HCT116 (cell line): ENCODE results near the gene GALNT14. TPM values are rescaled to one million over a fixed set of nuclear protein-coding genes. Genes with fewer than 3 reads are reported as not detected.

Experiments used
- ATAC-seq: fragments of 200-7000 bp; cut with Tn5 transposase; 2 replicates; pipeline ENCODE4 v1.9.1; 2020; ENCODE audit warnings: mild to moderate bottlenecking, moderate library complexity
- BruUV-seq: library from RNA; stranded (reverse); fragments of 400-500 nt; replicated peaks from 2 replicates; lab custom pipeline; 2021; lab: Mats Ljungman, UMichigan
- CTCF ChIA-PET: fragments of 300-600 bp; sonication (Branson Sonifier 250); formaldehyde crosslinking; loops from one replicate; lab custom pipeline; 2021; ENCODE audit warnings: antibody characterized with exemption; lab: Charles Lee
- POLR2A ChIA-PET: fragments of 300-600, 350-600 bp; sonication (Branson Sonifier 250); formaldehyde crosslinking; loops from one replicate; lab custom pipeline; 2021; ENCODE audit warnings: antibody characterized with exemption; lab: Charles Lee
- RAD21 ChIA-PET, 2 experiments: fragments of 300-600 bp; sonication (Branson Sonifier 250); formaldehyde crosslinking; loops; one replicate each; lab custom pipeline; 2023; ENCODE audit warnings: low total read pairs in 2 of 2; ENCODE audit not compliant: uncharacterized antibody in 2 of 2, unreplicated experiment in 2 of 2, low non-redundant PET in 1 of 2; lab: Charles Lee
- DNase-seq: peaks from one replicate; pipeline ENCODE4 v3.0.0-alpha.2; 2010; ENCODE audit warnings: low read depth, low spot score
- H2AFZ ChIP-seq: fragments of 200-600 bp; shearing (Covaris generic), sonication (generic); 2 replicates; pipeline ENCODE4 v1.6.1; 2017; ENCODE audit warnings: low read depth, mixed run types, mixed read lengths, antibody characterized with exemption, low read length; ENCODE audit not compliant: poor library complexity, severe bottlenecking
- H3K27ac ChIP-seq: 2 replicates; pipeline ENCODE4 v1.5.1; 2012; ENCODE audit warnings: low read depth, low read length
- H3K27me3 ChIP-seq: fragments of 200-600 bp; sonication (generic); 2 replicates; pipeline ENCODE4 v1.6.1; 2016; ENCODE audit warnings: mixed run types, low read length, mixed read lengths; ENCODE audit not compliant: insufficient read depth
- H3K36me3 ChIP-seq, 2 experiments: fragments of 200-500 bp in 1 of 2; fragments of 200-600 bp in 1 of 2; sonication (Bioruptor generic) in 1 of 2; sonication (generic) in 1 of 2; 2 replicates each; pipeline versions ENCODE4 v1.5.1 to v1.6.1; 2014 to 2016; ENCODE audit warnings: low read length in 2 of 2, inconsistent platforms in 1 of 2, mixed read lengths in 1 of 2, mixed run types in 1 of 2; ENCODE audit not compliant: insufficient read depth in 2 of 2, control insufficient read depth in 1 of 2
- H3K4me1 ChIP-seq, 2 experiments: fragments of 200-600 bp in 1 of 2; sonication (generic) in 1 of 2; 2 replicates each; pipeline versions ENCODE4 v1.5.1 to v1.6.1; 2012 to 2017; ENCODE audit warnings: low read length in 2 of 2, inconsistent platforms in 1 of 2, mild to moderate bottlenecking in 1 of 2, mixed read lengths in 1 of 2, mixed run types in 1 of 2, moderate library complexity in 1 of 2; ENCODE audit not compliant: insufficient read depth in 2 of 2, control insufficient read depth in 1 of 2
- H3K4me2 ChIP-seq: fragments of 200-600 bp; sonication (generic); 2 replicates; pipeline ENCODE4 v1.6.1; 2017; ENCODE audit warnings: mixed run types, low read length, mixed read lengths
- H3K4me3 ChIP-seq, 2 experiments: fragments of 200-600 bp in 1 of 2; sonication (generic) in 1 of 2; replicated peaks in 1 of 2; 2 replicates each; pipeline ENCODE4 v1.5.1; 2011 to 2016; ENCODE audit warnings: low read length in 2 of 2, control low read depth in 1 of 2, low read depth in 1 of 2, mild to moderate bottlenecking in 1 of 2, mixed read lengths in 1 of 2, mixed run types in 1 of 2
- H3K79me2 ChIP-seq: fragments of 200-600 bp; sonication (generic); 2 replicates; pipeline ENCODE4 v1.6.1; 2017; ENCODE audit warnings: mild to moderate bottlenecking, mixed run types, low read length, moderate library complexity, mixed read lengths; ENCODE audit not compliant: insufficient read depth
- H3K9ac ChIP-seq: fragments of 200-600 bp; sonication (generic); 2 replicates; pipeline ENCODE4 v1.6.1; 2016; ENCODE audit warnings: low read length, mixed read lengths
- H3K9me2 ChIP-seq: fragments of 200-600 bp; sonication (generic), shearing (Covaris generic); 2 replicates; pipeline ENCODE4 v1.6.1; 2017; ENCODE audit warnings: mixed run types, mild to moderate bottlenecking, moderate library complexity; ENCODE audit not compliant: insufficient read depth
- H3K9me3 ChIP-seq, 2 experiments: fragments of 200-500 bp in 1 of 2; fragments of 200-600 bp in 1 of 2; sonication (Bioruptor generic) in 1 of 2; sonication (generic) in 1 of 2; 2 replicates each; pipeline ENCODE4 v1.6.1; 2014 to 2017; ENCODE audit warnings: low read length in 2 of 2, mixed read lengths in 2 of 2, inconsistent platforms in 1 of 2, low read depth in 1 of 2, mild to moderate bottlenecking in 1 of 2, mixed run types in 1 of 2, moderate library complexity in 1 of 2; ENCODE audit not compliant: control insufficient read depth in 1 of 2, insufficient read depth in 1 of 2
- H4K20me1 ChIP-seq: fragments of 200-600 bp; sonication (generic), shearing (Covaris generic); 2 replicates; pipeline ENCODE4 v1.6.1; 2017; ENCODE audit warnings: mixed run types, mild to moderate bottlenecking, moderate library complexity; ENCODE audit not compliant: insufficient read depth
- CEBPB ChIP-seq: IDR thresholded peaks from 2 replicates; pipeline ENCODE4 v1.6.1; 2012; ENCODE audit warnings: low read depth
- EGR1 ChIP-seq: IDR thresholded peaks from 2 replicates; pipeline ENCODE4 v1.6.1; 2012; ENCODE audit warnings: low read depth
- EZH2 ChIP-seq: fragments of 200-600 bp; sonication (generic); IDR thresholded peaks from 2 replicates; pipeline ENCODE4 v1.6.1; 2017; ENCODE audit warnings: antibody characterized with exemption, mixed run types
- EZH2phosphoT487 ChIP-seq: fragments of 200-600 bp; IDR thresholded peaks from 2 replicates; pipeline ENCODE4 v1.6.1; 2018; ENCODE audit warnings: antibody characterized with exemption, borderline replicate concordance
- JUND ChIP-seq: IDR thresholded peaks from 2 replicates; pipeline ENCODE4 v1.6.1; 2012
- POLR2A ChIP-seq: IDR thresholded peaks from 2 replicates; pipeline ENCODE4 v1.7.0; 2011; ENCODE audit warnings: borderline replicate concordance; ENCODE audit not compliant: insufficient read depth, insufficient read length; ENCODE audit errors: extremely low read depth
- SP1 ChIP-seq: IDR thresholded peaks from 2 replicates; pipeline ENCODE4 v1.6.1; 2012; ENCODE audit warnings: low read depth
- YY1 ChIP-seq: IDR thresholded peaks from 2 replicates; pipeline ENCODE4 v1.6.1; 2011; ENCODE audit warnings: low read length, low read depth, moderate library complexity, mild to moderate bottlenecking; ENCODE audit not compliant: insufficient replicate concordance; ENCODE audit errors: extremely low read depth
- intact Hi-C: fragments of 100-400 bp; cut with micrococcal nuclease; formaldehyde crosslinking; loops from 2 replicates; pipeline ENCODE4 v1.10.0; 2022
- total RNA-seq: library from RNA; stranded (reverse); gene quantifications from one replicate; pipeline ENCODE4 v1.2.1, GENCODE V29; 2021; ENCODE audit not compliant: unreplicated experiment
- TF ChIP-seq, protein P1 (sequence below): IDR thresholded peaks from 2 replicates; pipeline ENCODE4 v1.6.1; 2011; ENCODE audit warnings: mild to moderate bottlenecking, low read length, moderate library complexity; ENCODE audit not compliant: insufficient replicate concordance; ENCODE audit errors: extremely low read depth
- TF ChIP-seq, protein P2 (sequence below), 3 experiments: fragments of 200-600 bp in 1 of 3; sonication (generic) in 1 of 3; IDR thresholded peaks in 2 of 3; conservative IDR thresholded peaks in 1 of 3; 2 replicates each; pipeline ENCODE4 v1.5.1; 2012 to 2017; ENCODE audit warnings: low read depth in 2 of 3, low read length in 2 of 3, antibody characterized with exemption in 1 of 3, borderline replicate concordance in 1 of 3, control low read depth in 1 of 3, mild to moderate bottlenecking in 1 of 3, mixed read lengths in 1 of 3, mixed run types in 1 of 3, moderate library complexity in 1 of 3; ENCODE audit not compliant: insufficient read depth in 1 of 3
- TF ChIP-seq, protein P3 (sequence below): IDR thresholded peaks from 2 replicates; pipeline ENCODE4 v1.6.1; 2012

Gene GALNT14
- total RNA-seq, 1 experiment from 2014 or later, result 11.2 TPM

DNA sequence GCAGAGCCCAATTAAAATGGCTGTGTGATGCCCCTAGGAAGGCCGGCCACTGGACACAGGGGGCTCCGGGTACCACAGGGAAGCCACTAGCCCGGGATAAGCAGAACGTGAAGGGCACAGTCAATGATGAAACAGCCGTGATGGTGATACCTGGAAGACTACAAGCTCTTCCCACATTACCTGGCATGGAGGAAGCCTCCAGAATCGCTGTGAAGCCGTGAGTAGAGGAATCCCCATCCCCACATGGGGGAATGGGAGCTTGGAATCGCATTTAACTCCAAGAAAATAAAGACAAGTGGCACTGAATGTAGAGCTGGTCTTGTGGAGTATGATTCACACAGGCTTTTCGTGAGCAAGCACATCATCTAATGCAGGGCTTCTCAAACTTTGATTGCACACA, 16.1 kb downstream of the GALNT14 start (continued):
- TF ChIP-seq, protein P1, sequence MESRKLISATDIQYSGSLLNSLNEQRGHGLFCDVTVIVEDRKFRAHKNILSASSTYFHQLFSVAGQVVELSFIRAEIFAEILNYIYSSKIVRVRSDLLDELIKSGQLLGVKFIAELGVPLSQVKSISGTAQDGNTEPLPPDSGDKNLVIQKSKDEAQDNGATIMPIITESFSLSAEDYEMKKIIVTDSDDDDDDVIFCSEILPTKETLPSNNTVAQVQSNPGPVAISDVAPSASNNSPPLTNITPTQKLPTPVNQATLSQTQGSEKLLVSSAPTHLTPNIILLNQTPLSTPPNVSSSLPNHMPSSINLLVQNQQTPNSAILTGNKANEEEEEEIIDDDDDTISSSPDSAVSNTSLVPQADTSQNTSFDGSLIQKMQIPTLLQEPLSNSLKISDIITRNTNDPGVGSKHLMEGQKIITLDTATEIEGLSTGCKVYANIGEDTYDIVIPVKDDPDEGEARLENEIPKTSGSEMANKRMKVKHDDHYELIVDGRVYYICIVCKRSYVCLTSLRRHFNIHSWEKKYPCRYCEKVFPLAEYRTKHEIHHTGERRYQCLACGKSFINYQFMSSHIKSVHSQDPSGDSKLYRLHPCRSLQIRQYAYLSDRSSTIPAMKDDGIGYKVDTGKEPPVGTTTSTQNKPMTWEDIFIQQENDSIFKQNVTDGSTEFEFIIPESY, result no peak
- TF ChIP-seq POLR2A (no peak), CEBPB (no peak), JUND (no peak), EGR1 (no peak)
- TF ChIP-seq, protein P2, sequence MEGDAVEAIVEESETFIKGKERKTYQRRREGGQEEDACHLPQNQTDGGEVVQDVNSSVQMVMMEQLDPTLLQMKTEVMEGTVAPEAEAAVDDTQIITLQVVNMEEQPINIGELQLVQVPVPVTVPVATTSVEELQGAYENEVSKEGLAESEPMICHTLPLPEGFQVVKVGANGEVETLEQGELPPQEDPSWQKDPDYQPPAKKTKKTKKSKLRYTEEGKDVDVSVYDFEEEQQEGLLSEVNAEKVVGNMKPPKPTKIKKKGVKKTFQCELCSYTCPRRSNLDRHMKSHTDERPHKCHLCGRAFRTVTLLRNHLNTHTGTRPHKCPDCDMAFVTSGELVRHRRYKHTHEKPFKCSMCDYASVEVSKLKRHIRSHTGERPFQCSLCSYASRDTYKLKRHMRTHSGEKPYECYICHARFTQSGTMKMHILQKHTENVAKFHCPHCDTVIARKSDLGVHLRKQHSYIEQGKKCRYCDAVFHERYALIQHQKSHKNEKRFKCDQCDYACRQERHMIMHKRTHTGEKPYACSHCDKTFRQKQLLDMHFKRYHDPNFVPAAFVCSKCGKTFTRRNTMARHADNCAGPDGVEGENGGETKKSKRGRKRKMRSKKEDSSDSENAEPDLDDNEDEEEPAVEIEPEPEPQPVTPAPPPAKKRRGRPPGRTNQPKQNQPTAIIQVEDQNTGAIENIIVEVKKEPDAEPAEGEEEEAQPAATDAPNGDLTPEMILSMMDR (IDR thresholded peaks at IDR 0.05 in 2 of 3, conservative IDR thresholded peaks at IDR 0.05 in 1 of 3; ENCODE audit: borderline replicate concordance in 1 of 3, insufficient read depth in 1 of 3, low read depth in 2 of 3, low read length in 2 of 3), result no peak

DNA sequence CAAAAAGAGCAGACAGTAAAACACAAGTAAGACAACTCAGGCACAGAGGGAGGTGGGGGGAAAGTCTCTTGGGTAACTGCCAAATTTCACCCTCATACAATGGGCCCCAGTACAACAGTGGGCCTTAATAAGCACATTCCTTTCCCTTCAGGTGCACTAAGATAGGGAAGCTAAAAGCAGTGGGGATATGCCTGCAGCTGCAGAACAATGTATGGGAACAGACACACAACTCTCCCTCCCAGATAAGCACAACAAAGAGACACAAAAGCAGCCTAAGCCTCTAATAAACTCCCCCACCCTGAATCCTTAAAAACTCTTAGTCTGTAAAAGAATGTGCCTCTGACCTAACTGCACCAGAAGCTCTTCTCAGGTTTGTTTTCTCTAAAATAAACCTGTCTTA, 24.5 kb downstream of the GALNT14 start:
- DNase-seq (no peak), ATAC-seq (no peak)
- Histone ChIP-seq H2AFZ (no peak overlapping the region), H3K4me1 (no peaks in the 10 kb centered on the region), H3K27ac (no peak overlapping the region), H3K36me3 (no peaks in the 10 kb centered on the region), H3K9me2 (no peaks in the 10 kb centered on the region), H3K9ac (no peak overlapping the region), H3K79me2 (no peaks in the 10 kb centered on the region; the same call in 1 of the 2 replicates), H3K4me3 (no peak overlapping the region), H3K27me3 (no peaks in the 10 kb centered on the region), H3K9me3 (no peaks in the 10 kb centered on the region), H4K20me1 (no peaks in the 10 kb centered on the region; the same call in 1 of the 2 replicates), H3K4me2 (no peak overlapping the region)
- no TSS peak for BruUV-seq
- TF ChIP-seq, protein P3, sequence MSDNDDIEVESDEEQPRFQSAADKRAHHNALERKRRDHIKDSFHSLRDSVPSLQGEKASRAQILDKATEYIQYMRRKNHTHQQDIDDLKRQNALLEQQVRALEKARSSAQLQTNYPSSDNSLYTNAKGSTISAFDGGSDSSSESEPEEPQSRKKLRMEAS, result no peak
- TF ChIP-seq EZH2phosphoT487 (no peak), EZH2 (no peak), YY1 (no peak), SP1 (no peak)
- POLR2A ChIA-PET, result no interaction called here
- RAD21 ChIA-PET, result no interaction called here
- intact Hi-C loops, result no loop called here
- CTCF ChIA-PET, result no interaction called here
